CD14-positive monocyte (primary cell): ENCODE measurements around the gene SLC25A26. TPM values are rescaled to one million over a fixed set of nuclear protein-coding genes. Genes with fewer than 3 reads are reported as not detected.

Experiments
- DNase-seq, 3 donors: peaks; one replicate each; pipeline ENCODE4 v3.0.0-alpha.2; 2011 to 2022
- H2AFZ ChIP-seq: 2 replicates; pipeline ENCODE4 v1.6.0; 2012; ENCODE audit warnings: mild to moderate bottlenecking, low read depth, low read length, inconsistent platforms; ENCODE audit not compliant: insufficient read depth, poor library complexity, severe bottlenecking
- H3K27ac ChIP-seq, 2 donors: 1 replicate in 1 of 2; 2 replicates in 1 of 2; pipeline ENCODE4 v1.5.1; 2012 to 2013; ENCODE audit warnings: low read length in 2 of 2, control low read depth in 1 of 2, inconsistent platforms in 1 of 2, low read depth in 1 of 2, mild to moderate bottlenecking in 1 of 2
- H3K27me3 ChIP-seq, 2 donors: one replicate each; pipeline versions ENCODE4 v1.6.0 to v1.6.1; 2011 to 2013; ENCODE audit warnings: low read length in 2 of 2; ENCODE audit not compliant: control insufficient read depth in 2 of 2, insufficient read depth in 2 of 2
- H3K36me3 ChIP-seq, 2 donors: replicated peaks in 1 of 2; 1 replicate in 1 of 2; 2 replicates in 1 of 2; pipeline versions ENCODE4 v1.5.1 to v1.6.1; 2012 to 2013; ENCODE audit warnings: low read length in 2 of 2, control low read depth in 1 of 2, inconsistent platforms in 1 of 2, mild to moderate bottlenecking in 1 of 2; ENCODE audit not compliant: insufficient read depth in 2 of 2, control insufficient read depth in 1 of 2
- H3K4me1 ChIP-seq, 2 donors: 1 replicate in 1 of 2; 2 replicates in 1 of 2; pipeline versions ENCODE4 v1.5.1 to v1.6.1; 2012 to 2013; ENCODE audit warnings: low read length in 2 of 2, control low read depth in 1 of 2, inconsistent platforms in 1 of 2, mild to moderate bottlenecking in 1 of 2, moderate library complexity in 1 of 2; ENCODE audit not compliant: insufficient read depth in 2 of 2, control insufficient read depth in 1 of 2
- H3K4me2 ChIP-seq: replicated peaks from 2 replicates; pipeline ENCODE3; 2012; ENCODE audit warnings: low read length, moderate library complexity, mild to moderate bottlenecking; ENCODE audit not compliant: poor library complexity, severe bottlenecking; ENCODE audit errors: extremely low read depth
- H3K4me3 ChIP-seq, 3 experiments: fragments of 200-600 bp in 1 of 3; sonication (generic) in 1 of 3; replicated peaks in 1 of 3; 1 replicate in 2 of 3; 2 replicates in 1 of 3; pipeline ENCODE4 v1.5.1; 2011 to 2013; ENCODE audit warnings: low read length in 3 of 3, mild to moderate bottlenecking in 3 of 3, control low read depth in 2 of 3, low read depth in 2 of 3, inconsistent platforms in 1 of 3, moderate library complexity in 1 of 3
- H3K79me2 ChIP-seq: 2 replicates; pipeline ENCODE4 v1.6.0; 2012; ENCODE audit warnings: mild to moderate bottlenecking, control low read depth, inconsistent platforms, low read length, moderate library complexity; ENCODE audit not compliant: insufficient read depth
- H3K9ac ChIP-seq: 2 replicates; pipeline ENCODE4 v1.6.0; 2017; ENCODE audit warnings: low read length, mild to moderate bottlenecking; ENCODE audit not compliant: insufficient read depth, poor library complexity, severe bottlenecking
- H3K9me3 ChIP-seq, 2 donors: replicated peaks in 1 of 2; 1 replicate in 1 of 2; 2 replicates in 1 of 2; pipeline versions ENCODE4 v1.5.1 to v1.6.1; 2012 to 2013; ENCODE audit warnings: low read length in 2 of 2, control low read depth in 1 of 2; ENCODE audit not compliant: control insufficient read depth in 1 of 2, insufficient read depth in 1 of 2
- H4K20me1 ChIP-seq: 2 replicates; pipeline ENCODE4 v1.6.0; 2012; ENCODE audit warnings: mild to moderate bottlenecking, low read length, control low read depth, moderate library complexity; ENCODE audit not compliant: insufficient read depth
- H3K27ac Mint-ChIP-seq, 7 donors: one replicate each; pipeline ENCODE4 v1.8.0; 2020; ENCODE audit warnings: mild to moderate bottlenecking in 7 of 7, mixed read lengths in 7 of 7, moderate library complexity in 6 of 7, inconsistent platforms in 2 of 7
- H3K27me3 Mint-ChIP-seq, 3 donors: one replicate each; pipeline ENCODE4 v1.8.0; 2021 to 2022; ENCODE audit warnings: low read depth in 3 of 3, mild to moderate bottlenecking in 3 of 3, mixed read lengths in 3 of 3, moderate library complexity in 3 of 3, inconsistent platforms in 1 of 3
- H3K36me3 Mint-ChIP-seq, 2 donors: one replicate each; pipeline ENCODE4 v1.8.0; 2020; ENCODE audit warnings: mixed read lengths in 2 of 2, inconsistent platforms in 1 of 2, mild to moderate bottlenecking in 1 of 2
- H3K4me1 Mint-ChIP-seq: one replicate; pipeline ENCODE4 v1.8.0; 2020; ENCODE audit warnings: mild to moderate bottlenecking, mixed read lengths
- H3K4me3 Mint-ChIP-seq, 2 donors: one replicate each; pipeline ENCODE4 v1.8.0; 2020; ENCODE audit warnings: mild to moderate bottlenecking in 2 of 2, mixed read lengths in 2 of 2, moderate library complexity in 1 of 2
- H3K9me3 Mint-ChIP-seq, 7 donors: one replicate each; pipeline ENCODE4 v1.8.0; 2020 to 2022; ENCODE audit warnings: mixed read lengths in 7 of 7, mild to moderate bottlenecking in 6 of 7, moderate library complexity in 6 of 7, inconsistent platforms in 2 of 7
- CTCF ChIP-seq: fragments of 200-600 bp; IDR thresholded peaks from one replicate; pipeline ENCODE4 v1.8.0; 2022; ENCODE audit warnings: antibody characterized with exemption, mild to moderate bottlenecking
- WGBS: methylation state at CpG from one replicate; pipeline ENCODE4 v1.1.5; 2013; ENCODE audit warnings: missing lambda C conversion rate; ENCODE audit not compliant: insufficient coverage; 5-methylcytosine and 5-hydroxymethylcytosine counted together
- intact Hi-C, 2 donors: fragments of 100-400 bp; cut with micrococcal nuclease; formaldehyde crosslinking; loops; one replicate each; pipeline versions ENCODE4 v1.15.0 to v1.15.1; 2023
- polyA plus RNA-seq, 3 donors: library from polyadenylated mRNA; depleted of rRNA in 1 of 3; unstranded in 2 of 3; stranded (reverse) in 1 of 3; fragments of 300-500 nt in 2 of 3; fragments of >200 nt in 1 of 3; fragmentation: Illumina TruSeq in 2 of 3; gene quantifications; 1 replicate in 2 of 3; 2 replicates in 1 of 3; pipeline ENCODE4 v1.2.3, GENCODE V29; 2012 to 2021

SLC25A26 gene
- polyA plus RNA-seq, 3 donors = 11.6 to 23.0 (median 14.4) TPM

- no peaks in the 10 kb centered on the region for H3K4me1 ChIP-seq
- H3K27me3 ChIP-seq = no peaks in the 10 kb centered on the region
- peaks cover 0 to 3% (median 0%) of the 10 kb centered on the region in 3 donors for H3K27me3 Mint-ChIP-seq
- no peak overlapping the region for H3K4me3 ChIP-seq
- TF ChIP-seq CTCF = no peak
- H3K9ac ChIP-seq = no peak overlapping the region
- H3K9me3 ChIP-seq = no peaks in the 10 kb centered on the region
- intact Hi-C loops = no loop called here
- H3K36me3 Mint-ChIP-seq = peaks cover 8 to 9% of the 10 kb centered on the region in 2 donors
- H3K4me2 ChIP-seq = no peak overlapping the region
- no peaks in the 10 kb centered on the region for H4K20me1 ChIP-seq
- H2AFZ ChIP-seq = no peak overlapping the region
- WGBS = 100% methylated on average over 4 of the region's 7 CpGs
- no peak for DNase-seq
- no peaks in the 10 kb centered on the region for H3K36me3 ChIP-seq
- H3K4me3 Mint-ChIP-seq = no peak overlapping the region
- no peaks in the 10 kb centered on the region for H3K79me2 ChIP-seq
- H3K9me3 Mint-ChIP-seq = no peaks in the 10 kb centered on the region
- no peak overlapping the region for H3K27ac Mint-ChIP-seq
- H3K27ac ChIP-seq = no peak overlapping the region
- H3K4me1 Mint-ChIP-seq = no peaks in the 10 kb centered on the region
Measured at GRCh38 chr3:66366747-66367146, 145.9 kb downstream of the SLC25A26 start.

GRCh38 chr3:66367979-66368378, 147.2 kb downstream of the SLC25A26 start:
- WGBS = no CpG with 5 or more reads among the region's 3 CpGs
- H3K27ac ChIP-seq = no peak overlapping the region
- no peaks in the 10 kb centered on the region for H3K79me2 ChIP-seq
- no peaks in the 10 kb centered on the region for H4K20me1 ChIP-seq
- Mint-ChIP-seq H3K4me3 (no peak overlapping the region), H3K27me3 (peaks cover 0 to 3% (median 0%) of the 10 kb centered on the region in 3 donors), H3K27ac (no peak overlapping the region), H3K9me3 (no peaks in the 10 kb centered on the region), H3K4me1 (no peaks in the 10 kb centered on the region), H3K36me3 (peaks cover 5 to 10% of the 10 kb centered on the region in 2 donors)
- no peak for TF ChIP-seq CTCF
- H3K4me2 ChIP-seq = no peak overlapping the region
- H3K4me3 ChIP-seq = no peak overlapping the region
- no peak for DNase-seq
- no peak overlapping the region for H2AFZ ChIP-seq
- intact Hi-C loops = no loop called here
- H3K4me1 ChIP-seq = no peaks in the 10 kb centered on the region
- H3K9me3 ChIP-seq = no peaks in the 10 kb centered on the region
- H3K9ac ChIP-seq = no peak overlapping the region
- no peaks in the 10 kb centered on the region for H3K27me3 ChIP-seq
- no peaks in the 10 kb centered on the region for H3K36me3 ChIP-seq
